ENCODE results near the gene PCDH12.
"Not testable (repeated sequence)": the region's sequence is repeated elsewhere in the genome, so short reads cannot be mapped to it uniquely, and the experiment has no call there.

PCDH12 gene

DNA sequence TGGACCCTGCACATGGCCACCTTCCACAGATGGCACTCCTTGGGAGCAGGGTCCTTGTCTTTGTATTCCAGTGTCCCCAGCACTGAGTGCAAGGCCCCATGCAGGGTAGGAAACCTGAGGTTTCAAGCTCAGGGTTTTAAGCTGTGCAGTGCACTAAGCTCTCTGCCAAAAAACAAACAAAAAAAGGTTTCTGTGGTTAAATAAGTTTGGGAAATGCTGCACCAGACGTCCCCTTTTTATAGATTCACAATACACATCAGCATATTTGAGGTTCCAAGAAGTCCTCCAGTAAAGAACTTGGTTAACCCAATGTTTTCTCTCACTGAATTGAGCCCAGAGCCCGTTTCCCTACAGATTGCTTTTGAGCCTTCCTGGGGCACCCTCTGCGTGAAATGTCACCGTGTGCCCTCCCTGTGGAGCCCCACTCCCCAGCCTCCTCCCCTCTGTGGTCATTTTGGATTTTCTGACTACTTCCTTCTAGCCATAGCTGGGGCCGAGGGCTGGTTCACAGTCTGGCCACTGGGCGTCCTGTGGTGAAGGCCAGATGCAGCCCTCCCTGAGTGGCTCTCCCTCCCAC is 17.2 kb downstream of the PCDH12 start:
- DNase-seq (ENCODE audit: low read depth in 2 of 2), result no peak

DNA sequence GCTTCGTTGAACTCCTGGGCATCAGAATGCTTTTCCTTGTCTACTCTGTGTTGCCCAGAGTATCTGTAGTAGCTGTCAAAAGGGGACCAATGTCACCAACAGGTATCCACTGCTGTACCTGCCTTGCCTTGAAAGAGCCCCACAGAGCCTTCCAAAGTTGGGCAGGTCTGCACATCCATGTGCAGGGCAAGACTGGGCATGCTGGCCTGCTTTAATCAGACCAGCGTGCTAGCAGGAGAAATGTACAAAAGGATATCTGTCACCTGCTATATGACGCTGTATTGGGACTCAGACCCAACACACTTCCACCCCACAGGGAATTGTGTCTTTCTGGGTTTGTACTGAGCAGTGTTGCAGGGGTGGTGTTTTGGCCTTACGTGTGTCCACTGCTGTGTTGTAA is 22.5 kb downstream of the PCDH12 start:
- no peak for DNase-seq (ENCODE audit: low read depth in 2 of 2)

DNA sequence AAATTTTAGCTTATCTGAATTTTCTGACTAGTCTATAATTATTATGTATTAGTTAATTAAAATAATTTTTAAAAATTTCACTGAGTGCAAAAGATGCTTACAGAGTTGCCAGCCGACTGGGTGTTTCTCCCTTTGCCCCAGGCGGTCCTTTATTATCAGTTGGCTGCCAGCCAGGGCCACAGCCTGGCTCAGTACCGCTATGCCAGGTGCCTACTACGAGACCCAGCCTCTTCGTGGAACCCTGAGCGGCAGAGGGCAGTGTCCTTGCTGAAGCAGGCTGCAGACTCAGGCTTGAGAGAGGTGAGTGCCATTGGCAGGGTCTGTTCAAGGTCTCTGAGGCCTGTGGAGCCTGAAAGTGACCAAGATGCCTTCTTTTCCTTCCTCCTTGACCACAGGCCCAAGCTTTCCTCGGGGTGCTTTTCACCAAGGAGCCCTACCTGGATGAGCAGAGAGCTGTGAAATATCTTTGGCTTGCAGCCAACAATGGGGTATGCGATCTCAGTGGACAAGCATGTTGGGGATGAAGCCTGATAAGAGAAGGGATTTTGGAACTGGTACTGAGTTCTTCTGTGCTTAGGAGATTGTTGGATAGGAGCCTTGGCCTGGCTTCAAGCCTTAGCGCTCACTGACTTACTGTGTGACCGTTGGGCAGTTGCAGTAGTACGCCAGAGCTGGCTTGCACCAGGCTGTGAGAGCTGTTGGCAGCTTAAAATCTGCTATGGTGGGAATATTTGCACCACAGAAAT is 23.7 kb downstream of the PCDH12 start:
- DNase-seq (ENCODE audit: low read depth in 2 of 2), result no peak

DNA sequence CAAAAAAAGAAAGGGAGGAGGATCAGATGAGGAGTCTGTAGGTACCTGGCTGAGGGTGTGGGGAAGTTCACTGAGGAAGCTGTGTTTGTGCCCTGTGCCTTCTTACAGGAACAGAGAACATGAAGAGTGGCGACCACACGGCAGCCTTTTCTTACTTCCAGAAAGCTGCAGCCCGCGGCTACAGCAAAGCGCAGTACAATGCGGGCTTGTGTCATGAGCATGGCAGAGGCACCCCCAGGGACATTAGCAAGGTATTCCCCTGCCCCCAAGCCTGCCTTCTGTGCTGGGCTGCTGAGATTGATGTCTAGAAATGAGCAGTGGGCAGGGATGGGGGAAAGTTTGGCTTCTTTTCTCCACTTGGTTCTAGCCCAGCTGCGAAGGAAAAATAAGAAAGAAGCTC is 24.9 kb downstream of the PCDH12 start:
- no peak for DNase-seq (ENCODE audit: low read depth in 2 of 2)

DNA sequence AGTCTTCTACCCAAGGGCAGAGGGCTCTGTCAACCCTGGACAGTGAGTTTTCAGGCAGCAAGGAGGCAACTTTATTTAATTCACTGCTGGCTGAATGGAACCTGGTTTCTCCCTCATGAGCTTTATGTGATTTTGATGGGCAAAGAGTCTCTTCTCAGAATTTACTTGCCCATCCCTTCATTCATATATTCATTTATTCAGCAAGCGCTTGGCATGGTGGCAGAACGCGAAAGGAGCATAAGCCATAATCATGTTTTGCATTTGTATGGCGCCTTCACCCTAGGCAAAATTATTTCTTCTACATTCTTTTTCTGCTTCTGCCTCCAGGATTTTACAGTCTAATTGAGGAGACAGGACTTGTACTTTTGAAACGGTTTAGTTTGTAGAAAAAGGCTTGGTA is 26.3 kb downstream of the PCDH12 start:
- DNase-seq (ENCODE audit: low read depth in 2 of 2), result no peak

DNA sequence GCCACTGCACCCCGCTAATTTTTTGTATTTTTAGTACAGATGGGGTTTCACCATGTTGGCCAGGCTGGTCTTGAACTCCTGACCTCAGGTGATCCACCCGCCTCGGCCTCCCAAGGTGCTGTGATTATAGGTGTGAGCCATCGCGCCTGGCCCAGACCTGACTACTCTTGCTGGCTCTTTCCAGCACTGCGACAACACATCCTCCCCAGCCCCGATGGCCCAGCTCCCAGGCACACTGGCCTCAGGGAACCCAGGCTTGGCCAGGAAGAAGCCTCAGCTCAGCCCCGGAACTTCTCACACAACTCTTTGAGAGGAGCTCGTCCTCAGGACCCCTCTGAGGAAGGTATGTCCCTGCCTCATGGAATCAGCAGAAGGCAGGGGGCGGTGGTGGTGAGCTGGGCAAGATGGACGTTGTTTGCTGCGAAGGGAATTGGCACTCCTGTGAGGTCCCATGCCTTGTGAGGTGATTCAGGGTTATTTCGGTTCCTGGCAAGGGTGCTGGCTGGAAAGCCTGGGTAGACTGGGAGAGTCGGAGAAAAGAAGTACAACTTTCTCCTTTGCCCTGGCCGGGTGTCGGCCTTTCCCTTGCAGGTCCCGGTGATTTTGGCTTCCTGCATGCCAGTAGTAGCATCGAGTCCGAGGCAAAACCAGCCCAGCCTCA is 28.5 kb downstream of the PCDH12 start:
- DNase-seq (ENCODE audit: low read depth in 2 of 2), result no peak

DNA sequence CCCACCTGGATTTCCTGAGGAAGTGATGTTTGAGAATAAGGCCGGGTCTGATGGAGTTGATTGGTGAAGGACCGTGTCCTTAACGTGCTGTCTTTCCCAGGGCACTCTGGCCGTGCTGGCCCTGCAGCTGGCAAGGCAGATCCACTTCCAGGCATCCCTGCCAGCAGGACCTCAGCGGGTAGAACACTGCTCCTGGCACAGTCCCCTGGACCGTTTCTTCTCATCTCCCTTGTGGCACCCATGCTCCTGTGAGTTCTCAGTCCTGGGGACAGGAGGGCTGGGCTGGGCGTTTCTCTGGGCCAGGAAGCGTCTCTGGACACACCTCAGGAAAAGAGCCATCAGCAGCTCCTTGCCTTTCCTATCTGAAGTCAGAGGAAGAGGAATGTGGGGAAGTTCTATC is 30.0 kb downstream of the PCDH12 start:
- DNase-seq (ENCODE audit: low read depth in 2 of 2), result no peak

DNA sequence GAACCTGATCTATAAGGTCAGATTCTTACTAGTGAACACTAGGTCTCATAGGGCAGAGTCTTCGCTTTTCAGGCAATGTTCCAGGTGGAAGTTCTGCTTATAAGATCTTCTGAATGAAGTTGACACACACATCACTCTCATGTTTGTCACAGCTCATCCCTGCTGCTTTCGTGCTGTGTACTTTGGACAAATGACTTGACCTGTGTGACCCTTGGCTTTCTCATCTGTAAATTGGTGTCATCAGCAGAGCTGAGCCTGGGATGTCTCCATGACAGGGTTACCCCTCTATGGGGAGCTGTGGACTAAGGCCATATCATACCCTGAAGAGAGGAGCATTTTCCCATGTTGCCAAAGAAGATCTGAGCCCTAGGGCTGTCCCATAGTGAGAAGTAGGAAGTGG is 31.6 kb downstream of the PCDH12 start:
- no peak for DNase-seq (ENCODE audit: low read depth in 2 of 2)

DNA sequence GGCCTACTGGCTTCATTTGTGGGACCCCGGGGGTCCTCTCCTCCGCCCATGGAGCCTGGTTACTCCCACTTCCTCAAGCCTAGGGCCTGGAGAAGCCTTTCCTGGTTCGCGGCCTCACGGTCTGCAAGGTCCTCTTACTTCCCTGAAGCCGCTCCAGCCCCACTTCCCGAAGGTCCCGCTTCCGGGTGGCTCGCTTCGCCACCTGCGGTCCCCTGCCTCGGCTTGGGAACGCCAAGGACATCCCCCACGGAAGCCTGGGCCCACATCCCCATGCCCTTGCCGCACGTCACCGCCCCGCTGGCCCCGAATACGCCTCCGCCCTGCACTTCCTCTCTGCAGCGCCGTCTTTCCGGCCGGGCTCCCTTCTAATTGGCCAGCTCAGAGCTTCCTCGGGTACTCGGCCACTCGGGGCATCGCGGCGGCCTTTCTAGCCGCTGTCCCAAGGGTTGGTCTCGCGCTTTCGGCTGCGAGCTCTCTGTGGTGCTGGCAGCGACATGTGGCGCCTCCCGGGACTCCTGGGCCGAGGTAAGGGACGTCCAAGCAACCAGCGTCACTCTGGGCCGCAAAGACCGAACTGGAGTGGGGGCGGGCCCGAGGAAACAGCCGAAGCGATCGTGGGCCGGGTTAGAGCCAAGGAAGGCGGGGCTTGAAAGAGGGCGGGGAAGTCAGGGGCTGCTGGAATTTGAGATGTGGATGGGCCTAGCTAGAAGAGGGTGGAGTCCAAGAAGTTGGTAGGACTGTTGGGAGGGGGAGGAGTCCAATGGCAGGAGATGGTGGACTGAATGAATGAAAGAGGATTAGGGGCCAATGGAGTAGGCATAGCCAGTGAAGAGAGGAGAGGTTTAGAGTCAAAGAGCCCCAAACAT is 34.3 kb downstream of the PCDH12 start, which contains the start of gene DELE1:
TSS of gene DELE1 (plus strand) at position 424 of the 866 bp plus-strand sequence. CDS start at position 495, 71 bp downstream.
- DNase-seq (ENCODE audit: low read depth in 2 of 2), result peak; percentile 82 to 93

DNA sequence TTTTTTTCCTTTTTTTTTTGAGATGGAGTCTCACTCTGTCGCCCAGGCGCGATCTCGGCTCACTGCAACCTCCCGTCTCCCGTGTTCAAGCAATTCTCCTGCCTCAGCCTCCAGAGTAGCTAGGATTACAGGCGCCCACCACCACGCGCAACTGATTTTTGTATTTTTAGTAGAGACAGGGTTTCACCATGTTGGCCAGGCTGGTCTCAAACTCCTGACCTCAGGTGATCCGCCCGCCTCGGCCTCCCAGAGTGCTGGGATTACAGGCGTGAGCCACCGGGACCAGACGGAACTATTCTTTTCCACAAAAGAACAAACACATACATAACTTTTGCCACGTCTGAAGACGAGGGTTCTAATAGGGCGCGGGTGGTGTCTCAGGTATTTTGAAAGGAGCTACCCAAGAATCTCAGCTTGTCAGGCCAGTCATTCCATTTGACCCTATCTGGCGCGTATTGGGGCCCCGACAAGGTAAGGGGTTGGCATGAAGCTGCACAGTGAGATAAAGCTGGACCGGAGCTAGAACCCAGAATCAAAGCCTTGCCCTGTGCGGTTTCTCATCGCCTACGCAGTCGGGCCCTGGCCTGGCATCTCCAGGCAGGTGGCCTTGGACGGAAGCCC is 35.1 kb downstream of the PCDH12 start:
- DNase-seq (ENCODE audit: low read depth in 2 of 2), result not testable (repeated sequence)

DNA sequence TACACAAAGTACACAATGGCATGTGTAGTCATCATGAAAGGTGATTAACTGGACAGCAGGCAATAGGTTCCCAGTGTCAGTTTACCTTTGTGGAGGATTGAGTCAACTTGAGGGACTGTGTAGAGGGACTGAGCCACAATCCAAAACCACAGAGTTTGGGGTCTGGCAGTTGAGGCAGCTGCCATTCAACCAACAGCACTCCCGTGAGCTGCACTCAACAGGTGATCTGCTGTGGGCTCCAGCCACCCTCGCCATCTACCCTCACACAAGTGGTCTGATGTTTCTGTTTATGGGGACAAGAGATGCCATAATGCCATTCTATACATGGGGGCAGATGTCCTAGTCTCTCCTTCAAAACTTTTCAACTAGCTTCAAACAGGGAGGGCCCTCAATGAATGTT is 37.2 kb downstream of the PCDH12 start:
- no peak for DNase-seq (ENCODE audit: low read depth in 2 of 2)

DNA sequence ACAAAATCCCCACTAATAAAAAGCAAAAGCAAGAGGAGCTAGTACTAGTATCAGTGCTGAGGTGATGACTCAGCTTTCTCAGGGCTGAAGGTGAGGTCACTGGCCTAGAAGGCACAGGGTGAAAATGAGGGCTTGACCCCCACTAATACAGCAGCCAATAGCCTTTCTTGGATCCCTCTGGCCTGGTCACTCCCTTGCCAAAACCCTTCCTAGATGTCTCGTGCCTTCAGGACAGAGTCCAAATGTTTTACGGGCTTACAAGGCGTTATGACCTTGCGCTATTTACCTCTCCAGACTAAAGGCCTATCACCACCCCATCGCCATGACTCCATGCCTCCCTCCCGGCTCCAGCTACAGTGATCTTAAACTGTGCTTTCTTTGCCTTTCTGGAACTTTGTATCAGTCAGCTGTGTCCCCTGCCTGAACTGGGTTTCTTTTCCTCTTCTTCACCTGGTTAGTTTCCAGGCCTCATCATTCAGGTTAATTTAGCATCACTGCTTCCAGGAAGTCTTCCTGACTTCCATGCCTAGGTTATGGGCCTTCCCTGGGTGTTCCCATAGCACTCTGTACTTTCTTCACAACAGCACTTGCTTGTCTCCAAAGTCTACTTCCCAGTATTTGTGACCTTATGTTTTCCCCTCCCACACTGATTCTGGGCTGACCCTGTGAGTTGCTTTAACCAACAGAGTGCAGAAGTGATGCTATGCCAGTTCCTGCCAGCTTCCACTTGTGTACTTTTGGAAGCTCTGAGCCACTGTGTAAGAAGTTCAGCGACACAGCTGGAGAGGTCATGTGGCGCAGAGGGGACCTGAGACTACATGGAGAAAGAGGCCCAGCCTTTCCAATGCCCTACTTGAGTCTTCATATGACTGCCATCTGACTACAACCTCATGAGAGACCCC is 38.5 kb downstream of the PCDH12 start:
- no peak for DNase-seq (ENCODE audit: low read depth in 2 of 2)

DNA sequence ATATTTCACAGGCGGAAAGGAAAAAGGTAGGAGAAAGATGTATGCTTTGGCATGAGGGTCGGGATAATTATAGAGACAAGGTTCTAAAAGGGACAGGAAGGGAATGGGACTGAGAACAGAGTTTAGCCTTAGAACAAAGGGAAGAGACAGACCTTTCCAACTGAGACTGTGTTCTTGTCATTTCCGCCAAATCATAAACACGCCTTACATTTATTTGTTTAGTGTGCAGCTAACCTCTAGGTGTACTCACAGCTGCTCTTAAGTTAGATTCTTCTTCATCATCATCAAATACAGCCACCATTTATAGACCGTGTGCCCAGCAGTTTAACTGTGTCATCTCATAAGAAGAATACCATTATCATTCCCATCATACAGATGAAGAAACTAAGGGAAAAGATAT is 40.2 kb downstream of the PCDH12 start:
- no peak for DNase-seq (ENCODE audit: low read depth in 2 of 2)

DNA sequence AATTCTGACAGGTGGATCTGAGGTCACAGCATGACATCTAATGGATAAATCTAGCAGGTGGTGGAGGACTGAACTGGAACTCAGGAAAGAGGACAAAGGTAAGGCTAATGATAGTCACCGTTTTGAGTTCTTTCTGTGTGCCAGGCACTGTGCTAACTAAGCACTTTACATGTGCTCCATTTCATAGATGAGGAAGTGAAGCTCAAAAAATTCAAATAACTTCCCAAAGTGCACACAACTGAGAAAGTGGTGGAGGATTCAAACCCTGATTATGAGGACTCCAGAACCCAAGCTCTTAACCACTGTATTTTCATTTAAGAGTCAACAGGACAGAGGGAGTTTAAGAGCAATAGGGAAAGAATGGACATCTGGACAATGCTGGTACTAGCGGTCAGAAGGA is 41.5 kb downstream of the PCDH12 start:
- DNase-seq (ENCODE audit: low read depth in 2 of 2), result no peak

DNA sequence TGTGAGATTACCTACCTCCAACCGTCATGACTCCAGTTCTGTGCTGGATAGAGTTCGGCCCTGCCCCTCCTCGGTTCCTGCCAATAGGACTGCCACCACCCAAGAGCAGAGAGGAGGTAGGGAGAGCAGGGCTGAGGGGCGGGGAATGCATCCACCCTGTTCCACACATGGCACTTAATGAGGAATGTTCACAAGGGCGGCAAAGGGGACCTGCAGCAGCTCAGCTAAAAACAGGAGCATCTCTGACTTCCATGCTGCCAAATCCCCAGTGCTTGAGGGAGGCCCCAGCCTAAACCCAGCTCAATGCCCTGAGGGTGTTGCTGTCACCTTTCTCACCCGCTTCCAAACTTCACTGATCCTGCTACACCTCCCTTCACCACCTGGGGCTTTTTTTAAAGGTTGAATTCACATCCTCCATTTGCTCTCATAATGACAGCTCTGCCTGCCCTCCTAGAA is 42.1 kb downstream of the PCDH12 start:
- DNase-seq (ENCODE audit: low read depth in 2 of 2), result no peak

DNA sequence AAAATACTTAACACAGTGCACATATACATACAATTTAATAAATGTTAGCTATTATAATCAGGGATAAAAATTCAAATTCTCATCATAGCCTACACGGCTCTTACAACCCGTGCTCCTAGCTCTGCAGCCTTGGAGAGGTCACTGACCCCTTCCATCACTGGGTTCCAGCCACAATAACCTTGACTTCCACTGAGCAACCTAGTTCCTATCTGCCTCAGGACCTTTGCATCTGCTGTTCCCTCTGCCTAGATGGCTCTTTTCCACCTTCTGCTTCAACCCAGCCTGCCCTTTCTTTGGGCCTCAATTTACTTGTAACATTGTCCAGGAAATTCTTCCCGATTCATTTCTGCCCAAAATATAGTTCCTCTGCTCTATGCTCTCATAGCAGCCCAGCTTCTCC is 43.2 kb downstream of the PCDH12 start:
- no peak for DNase-seq (ENCODE audit: low read depth in 2 of 2)

DNA sequence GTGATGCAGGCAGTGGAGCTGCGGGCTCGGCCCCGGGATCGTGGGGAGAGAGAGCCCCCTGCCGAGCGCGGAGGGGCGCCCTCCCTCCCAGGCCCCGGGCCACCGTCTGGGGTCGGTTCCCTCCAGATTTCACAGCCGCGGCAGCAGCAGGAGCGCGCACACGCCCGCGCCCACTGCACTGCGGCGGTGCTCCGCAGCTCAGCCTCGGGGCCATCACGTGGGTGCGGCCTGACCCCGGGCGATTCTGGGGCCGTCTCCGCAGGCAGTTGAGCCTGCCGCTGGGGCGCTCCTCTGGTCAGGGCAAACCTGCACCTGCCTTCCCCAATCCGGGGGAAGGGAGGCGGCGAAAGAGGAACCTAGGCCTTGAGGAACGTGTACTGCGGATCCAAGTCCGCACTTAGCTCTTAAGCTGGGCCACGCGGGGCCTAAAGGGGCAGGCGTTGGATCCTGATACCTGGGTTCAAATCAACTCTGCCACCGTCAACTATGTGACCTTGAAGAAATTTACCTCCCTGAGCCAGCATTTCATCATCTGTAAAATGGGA is 43.7 kb downstream of the PCDH12 start:
- peak in 1 of 2 donors; percentile 18 for DNase-seq (ENCODE audit: low read depth in 2 of 2)

DNA sequence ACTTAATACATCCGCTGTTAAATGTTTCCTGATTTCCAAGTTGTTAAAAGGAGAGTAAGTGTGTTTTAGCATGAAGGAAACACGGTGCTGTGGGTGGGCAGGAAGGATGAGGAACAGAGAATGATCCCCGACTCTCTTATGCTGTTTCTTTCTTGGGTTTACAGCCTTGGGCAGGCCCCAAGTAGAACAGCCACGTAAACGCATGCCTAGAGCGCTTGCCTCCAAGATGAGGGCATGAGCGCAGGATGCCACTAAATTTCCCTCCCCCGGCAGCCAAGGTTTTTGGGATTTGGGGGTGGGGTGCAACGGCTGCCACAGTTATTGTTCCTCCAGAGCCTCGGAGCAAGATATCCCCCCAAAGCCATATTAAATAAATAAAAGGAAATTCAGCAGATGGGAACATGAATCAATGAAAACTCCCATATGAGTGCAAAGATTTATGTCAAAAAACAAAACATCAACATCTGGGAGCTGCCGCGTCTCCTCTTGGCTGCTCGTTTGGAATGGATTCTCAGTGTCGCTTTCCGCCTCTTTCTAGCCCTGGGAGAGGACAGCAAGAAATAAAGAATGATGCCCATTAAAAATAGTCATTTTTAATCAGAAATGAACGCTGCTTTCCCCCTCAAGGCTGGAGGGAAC is 44.3 kb downstream of the PCDH12 start:
- DNase-seq (ENCODE audit: low read depth in 2 of 2), result no peak

DNA sequence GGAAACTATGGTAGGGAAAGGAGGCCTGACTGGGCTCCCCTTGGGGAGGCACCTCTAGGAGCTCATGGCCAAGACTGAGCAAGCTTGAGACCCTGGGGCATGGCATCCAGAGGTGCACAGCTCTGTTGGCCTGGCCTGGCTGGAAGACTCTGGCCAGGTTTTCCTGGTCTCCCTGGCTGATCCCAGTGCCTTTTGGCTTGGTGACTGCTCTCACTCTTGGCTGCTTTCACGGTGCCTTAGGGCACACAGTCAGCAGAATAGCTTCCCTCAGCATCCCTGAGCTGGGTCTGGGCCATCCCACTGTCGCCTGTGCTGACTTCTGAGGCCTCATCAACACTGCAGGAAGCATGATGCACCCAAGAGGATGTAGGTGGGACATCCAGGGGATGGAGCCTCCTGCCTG is 47.7 kb downstream of the PCDH12 start:
- no peak for DNase-seq (ENCODE audit: low read depth in 2 of 2)

DNA sequence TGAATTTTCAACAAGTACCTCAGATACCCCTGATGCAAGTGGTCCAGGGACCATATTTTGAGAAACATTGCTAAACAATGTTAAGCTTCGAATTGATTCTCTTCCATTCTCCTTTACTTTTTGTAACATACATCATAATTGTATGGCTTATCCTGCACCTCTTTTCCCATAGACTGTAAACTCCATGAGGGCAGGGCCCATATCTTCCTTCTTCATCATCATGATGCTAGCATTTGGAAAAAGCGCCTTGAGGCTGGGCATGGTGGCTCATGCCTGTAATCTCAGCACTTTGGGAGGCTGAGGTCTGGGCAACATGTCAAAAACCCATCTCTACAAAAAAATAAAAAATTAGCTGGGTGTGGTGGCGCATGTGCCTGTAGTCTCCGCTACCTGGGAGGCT is 48.8 kb downstream of the PCDH12 start:
- DNase-seq (ENCODE audit: low read depth in 2 of 2), result no peak

Measured in stimulated activated CD4-positive, alpha-beta T cell treated with anti-CD3 and anti-CD28 coated beads, Interleukin-1b, Interleukin-23, amount 100 ng/mL, for 4 hours (primary cell).